Astrocyte of the spinal cord (primary cell): ENCODE data around the gene LRP1B.

ENCODE experiments used
- DNase-seq: peaks from one replicate; pipeline ENCODE4 v3.0.0; 2011; ENCODE audit warnings: low read depth, low spot score
- H3K4me3 ChIP-seq: 2 replicates; pipeline ENCODE4 v1.5.1; 2011; ENCODE audit warnings: low read depth, mild to moderate bottlenecking, low read length, moderate library complexity
- in situ Hi-C: cut with HindIII; loops from 2 replicates; pipeline ENCODE4 v1.10.0; 2017; ENCODE audit warnings: low sequenced_read_pairs
- TF ChIP-seq, protein P1 (sequence below): IDR thresholded peaks from 2 replicates; pipeline ENCODE4 v1.5.1; 2012; ENCODE audit warnings: low read depth, mild to moderate bottlenecking, low read length, inconsistent platforms

LRP1B gene

GRCh38 chr2:141517180-141517851 is 613.5 kb downstream of the LRP1B start:
- DNase-seq, result no peak
- TF ChIP-seq, protein P1, sequence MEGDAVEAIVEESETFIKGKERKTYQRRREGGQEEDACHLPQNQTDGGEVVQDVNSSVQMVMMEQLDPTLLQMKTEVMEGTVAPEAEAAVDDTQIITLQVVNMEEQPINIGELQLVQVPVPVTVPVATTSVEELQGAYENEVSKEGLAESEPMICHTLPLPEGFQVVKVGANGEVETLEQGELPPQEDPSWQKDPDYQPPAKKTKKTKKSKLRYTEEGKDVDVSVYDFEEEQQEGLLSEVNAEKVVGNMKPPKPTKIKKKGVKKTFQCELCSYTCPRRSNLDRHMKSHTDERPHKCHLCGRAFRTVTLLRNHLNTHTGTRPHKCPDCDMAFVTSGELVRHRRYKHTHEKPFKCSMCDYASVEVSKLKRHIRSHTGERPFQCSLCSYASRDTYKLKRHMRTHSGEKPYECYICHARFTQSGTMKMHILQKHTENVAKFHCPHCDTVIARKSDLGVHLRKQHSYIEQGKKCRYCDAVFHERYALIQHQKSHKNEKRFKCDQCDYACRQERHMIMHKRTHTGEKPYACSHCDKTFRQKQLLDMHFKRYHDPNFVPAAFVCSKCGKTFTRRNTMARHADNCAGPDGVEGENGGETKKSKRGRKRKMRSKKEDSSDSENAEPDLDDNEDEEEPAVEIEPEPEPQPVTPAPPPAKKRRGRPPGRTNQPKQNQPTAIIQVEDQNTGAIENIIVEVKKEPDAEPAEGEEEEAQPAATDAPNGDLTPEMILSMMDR, result no peak
- H3K4me3 ChIP-seq, result no peak overlapping the region
- in situ Hi-C loops, result no loop called here

DNA sequence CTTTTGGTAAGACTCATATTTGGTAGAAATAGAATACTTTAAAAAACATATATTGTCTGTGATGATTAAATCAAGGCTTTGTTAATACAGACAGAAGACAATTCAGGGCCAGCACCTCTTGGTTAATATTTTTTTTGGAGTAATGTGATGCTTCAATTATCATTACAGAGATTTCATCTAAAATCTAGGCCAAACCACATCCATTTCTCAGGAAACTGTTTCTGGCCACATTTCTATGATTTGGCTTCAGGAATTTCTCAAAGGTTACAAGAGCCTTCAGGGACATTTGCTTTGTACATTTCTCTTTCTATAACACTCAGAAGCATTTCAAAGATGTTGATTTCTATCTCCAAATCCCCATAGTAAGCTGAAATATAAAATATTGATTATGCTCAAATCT is 614.9 kb downstream of the LRP1B start:
- in situ Hi-C loops, result no loop called here
- no peak overlapping the region for H3K4me3 ChIP-seq
- TF ChIP-seq, protein P1, result no peak
- no peak for DNase-seq

DNA sequence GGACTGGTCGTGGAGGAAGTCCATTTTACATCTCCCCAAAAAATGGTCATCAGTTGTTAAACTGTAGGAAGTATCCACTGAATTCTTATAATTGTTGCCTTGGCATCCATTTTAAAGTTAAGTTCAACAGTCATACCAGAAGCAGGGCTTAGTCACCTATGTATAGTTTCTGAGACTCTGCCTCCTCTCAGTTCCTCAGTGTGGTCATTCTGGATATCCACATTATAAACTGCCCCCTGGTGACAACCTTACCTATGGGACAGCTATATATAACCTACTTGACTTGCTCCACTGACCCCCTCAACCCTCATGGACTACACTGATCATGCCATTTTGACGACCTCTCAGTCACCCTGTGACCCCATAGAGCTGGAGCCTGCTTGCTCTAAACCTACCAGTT is 617.0 kb downstream of the LRP1B start:
- H3K4me3 ChIP-seq, result no peak overlapping the region
- no peak for DNase-seq
- in situ Hi-C loops, result no loop called here
- TF ChIP-seq, protein P1, result no peak

- no peak for DNase-seq
- TF ChIP-seq, protein P1, result no peak
Observed at GRCh38 chr2:141508806-141509595, 621.8 kb downstream of the LRP1B start.

DNA sequence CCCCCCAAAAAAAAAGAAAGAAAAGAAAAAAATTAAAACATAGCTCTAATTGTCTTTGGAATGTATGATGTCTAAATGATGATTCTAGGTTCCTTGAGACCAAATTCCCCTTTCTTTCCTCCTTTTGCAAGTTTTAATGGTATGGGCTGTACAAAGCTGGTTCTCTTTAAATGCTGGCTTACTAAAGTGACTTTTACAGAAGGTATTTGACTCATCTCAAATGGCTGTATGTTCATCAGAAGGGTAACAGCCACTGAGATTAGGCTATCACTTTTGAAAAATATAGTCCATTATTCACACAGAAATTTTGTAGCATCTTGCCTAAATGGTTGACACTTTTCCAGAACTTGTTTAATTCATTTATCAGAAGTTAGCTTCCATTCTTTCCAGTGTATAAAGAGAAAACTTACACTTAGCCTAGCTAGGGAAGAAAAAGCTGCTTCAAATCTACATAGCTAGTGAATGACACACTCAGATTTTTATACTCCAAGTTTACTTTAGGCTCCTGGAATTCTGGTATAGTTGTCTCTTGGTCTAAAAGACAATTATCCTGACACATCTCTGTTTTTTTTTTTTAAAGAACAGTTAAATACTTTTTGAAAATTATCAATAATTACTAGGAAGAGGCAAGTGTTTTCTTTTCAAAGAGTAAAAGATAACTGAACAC is 622.6 kb downstream of the LRP1B start:
- no peak overlapping the region for H3K4me3 ChIP-seq
- in situ Hi-C loops, result no loop called here
- no peak for DNase-seq
- TF ChIP-seq, protein P1, result no peak

More at GRCh38 chr2:141508806-141509595, 621.8 kb downstream of the LRP1B start:
- no peak overlapping the region for H3K4me3 ChIP-seq
- in situ Hi-C loops, result no loop called here

DNA sequence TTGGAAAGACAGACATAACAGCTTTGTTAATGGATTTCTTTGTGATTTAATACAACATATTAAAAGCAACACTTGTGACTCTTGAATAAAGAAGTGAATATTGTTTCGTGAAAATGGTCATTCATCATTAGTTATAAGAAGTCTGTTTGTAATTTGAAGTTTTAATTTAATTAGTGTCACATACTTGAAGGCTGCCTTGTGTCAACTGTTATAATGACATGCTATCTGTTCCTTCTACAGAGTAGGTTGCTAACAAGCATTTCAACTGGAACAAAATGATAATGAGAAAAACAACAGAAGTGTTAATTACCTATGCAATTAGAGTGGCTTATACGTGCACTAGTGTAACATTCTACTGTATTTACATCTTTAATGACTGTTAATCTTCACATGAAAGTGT is 624.7 kb downstream of the LRP1B start:
- in situ Hi-C loops, result no loop called here
- H3K4me3 ChIP-seq, result no peak overlapping the region
- no peak for DNase-seq
- TF ChIP-seq, protein P1, result no peak
